Activated CD4-positive, alpha-beta T cell treated with anti-CD3 and anti-CD28 coated beads for 36 hours (primary cell): ENCODE data around the gene PTPRT. TPM values are rescaled to one million over a fixed set of nuclear protein-coding genes. Genes with fewer than 3 reads are reported as not detected.

Experiments used
- ATAC-seq: fragments of 200-7000 bp; cut with Tn5 transposase; one replicate; pipeline ENCODE4 v1.10.0; 2021; ENCODE audit warnings: mild to moderate bottlenecking, moderate library complexity
- CTCF ChIA-PET: fragments of 350-600 bp; sonication (Branson Sonifier 250); formaldehyde crosslinking; loops from one replicate; lab custom pipeline; 2021; ENCODE audit warnings: antibody characterized with exemption; lab: Charles Lee
- POLR2A ChIA-PET: fragments of 350-600 bp; sonication (Branson Sonifier 250); formaldehyde crosslinking; loops from one replicate; lab custom pipeline; 2021; ENCODE audit warnings: antibody characterized with exemption, inconsistent platforms; lab: Charles Lee
- DNase-seq: peaks from one replicate; pipeline ENCODE4 v3.0.0-alpha.2; 2020
- H3K27ac Mint-ChIP-seq: one replicate; pipeline ENCODE4 v1.8.0; 2021; ENCODE audit warnings: mixed read lengths
- H3K27me3 Mint-ChIP-seq: one replicate; pipeline ENCODE4 v1.8.0; 2021; ENCODE audit warnings: mixed read lengths
- H3K36me3 Mint-ChIP-seq: one replicate; pipeline ENCODE4 v1.8.0; 2021; ENCODE audit warnings: low read depth, mixed read lengths
- H3K4me1 Mint-ChIP-seq: one replicate; pipeline ENCODE4 v1.8.0; 2021; ENCODE audit warnings: mixed read lengths
- H3K4me3 Mint-ChIP-seq: one replicate; pipeline ENCODE4 v1.8.0; 2021; ENCODE audit warnings: mild to moderate bottlenecking, moderate library complexity, mixed read lengths
- H3K9me3 Mint-ChIP-seq: one replicate; pipeline ENCODE4 v1.8.0; 2021; ENCODE audit warnings: low read depth, mixed read lengths
- intact Hi-C, 2 experiments: fragments of 100-400 bp; cut with DNase I in 1 of 2; cut with micrococcal nuclease in 1 of 2; formaldehyde crosslinking; loops; one replicate each; pipeline versions ENCODE4 v1.14.2 to v1.15.1; 2022 to 2024; cut with DNase I, micrococcal nuclease
- total RNA-seq, 2 experiments: library from RNA; stranded (reverse); gene quantifications; one replicate each; pipeline ENCODE4 v1.2.3, GENCODE V29; 2021

The PTPRT gene
- total RNA-seq, 2 experiments from 2014 or later = not detected

GRCh38 chr20:42083280-42083679 is 1106.4 kb downstream of the PTPRT start:
- H3K27ac Mint-ChIP-seq = no peak overlapping the region
- no peak for DNase-seq
- ChIA-PET CTCF (no interaction called here), POLR2A (interaction anchor here (0.7 kb wide), 1 partner anchor 204 kb away, joined by 3 read pairs; no protein-coding TSS in a partner anchor)
- no peak for ATAC-seq
- intact Hi-C loops = no loop called here
- H3K4me3 Mint-ChIP-seq = no peak overlapping the region
- H3K4me1 Mint-ChIP-seq = no peaks in the 10 kb centered on the region
- H3K36me3 Mint-ChIP-seq = no peaks in the 10 kb centered on the region
- H3K9me3 Mint-ChIP-seq = peaks cover 3% of the 10 kb centered on the region
- no peaks in the 10 kb centered on the region for H3K27me3 Mint-ChIP-seq

GRCh38 chr20:42082611-42083010 is 1107.1 kb downstream of the PTPRT start:
- ChIA-PET CTCF (no interaction called here), POLR2A (no interaction called here)
- Mint-ChIP-seq H3K36me3 (no peaks in the 10 kb centered on the region), H3K27me3 (no peaks in the 10 kb centered on the region), H3K27ac (no peak overlapping the region), H3K9me3 (peaks cover 3% of the 10 kb centered on the region), H3K4me3 (no peak overlapping the region), H3K4me1 (no peaks in the 10 kb centered on the region)
- DNase-seq = no peak
- intact Hi-C loops = no loop called here
- no peak for ATAC-seq

- intact Hi-C loops = no loop called here
Measured at GRCh38 chr20:42080956-42081355, 1108.8 kb downstream of the PTPRT start.

GRCh38 chr20:42074944-42075343 is 1114.8 kb downstream of the PTPRT start:
- ATAC-seq (no peak), DNase-seq (no peak)
- POLR2A ChIA-PET = no interaction called here
- intact Hi-C loops = no loop called here
- no peaks in the 10 kb centered on the region for H3K9me3 Mint-ChIP-seq
- no peak overlapping the region for H3K27ac Mint-ChIP-seq
- no peak overlapping the region for H3K4me3 Mint-ChIP-seq
- no peaks in the 10 kb centered on the region for H3K4me1 Mint-ChIP-seq
- CTCF ChIA-PET = no interaction called here
- H3K36me3 Mint-ChIP-seq = no peaks in the 10 kb centered on the region
- H3K27me3 Mint-ChIP-seq = no peaks in the 10 kb centered on the region

More at GRCh38 chr20:42080956-42081355, 1108.8 kb downstream of the PTPRT start:
- ChIA-PET CTCF (no interaction called here), POLR2A (no interaction called here)
- Mint-ChIP-seq H3K27ac (no peak overlapping the region), H3K4me1 (no peaks in the 10 kb centered on the region), H3K9me3 (no peaks in the 10 kb centered on the region), H3K27me3 (no peaks in the 10 kb centered on the region), H3K4me3 (no peak overlapping the region), H3K36me3 (no peaks in the 10 kb centered on the region)
- no peak for ATAC-seq
- DNase-seq = no peak

GRCh38 chr20:42067596-42067995 is 1122.1 kb downstream of the PTPRT start:
- no peak for ATAC-seq
- intact Hi-C loops = no loop called here
- no peaks in the 10 kb centered on the region for H3K36me3 Mint-ChIP-seq
- no peak for DNase-seq
- H3K9me3 Mint-ChIP-seq = no peaks in the 10 kb centered on the region
- H3K4me3 Mint-ChIP-seq = no peak overlapping the region
- peaks cover 4% of the 10 kb centered on the region for H3K27me3 Mint-ChIP-seq
- no peak overlapping the region for H3K27ac Mint-ChIP-seq
- ChIA-PET CTCF (no interaction called here), POLR2A (no interaction called here)
- H3K4me1 Mint-ChIP-seq = no peaks in the 10 kb centered on the region

- ChIA-PET CTCF (no interaction called here), POLR2A (no interaction called here)
- ATAC-seq (no peak), DNase-seq (no peak)
- intact Hi-C loops = no loop called here
- no peak overlapping the region for H3K27ac Mint-ChIP-seq
- no peaks in the 10 kb centered on the region for H3K9me3 Mint-ChIP-seq
- no peaks in the 10 kb centered on the region for H3K4me1 Mint-ChIP-seq
- H3K36me3 Mint-ChIP-seq = no peaks in the 10 kb centered on the region
- no peak overlapping the region for H3K4me3 Mint-ChIP-seq
- peaks cover 4% of the 10 kb centered on the region for H3K27me3 Mint-ChIP-seq
Measured at GRCh38 chr20:42067174-42067573, 1122.5 kb downstream of the PTPRT start.

GRCh38 chr20:42063141-42063540 is 1126.6 kb downstream of the PTPRT start:
- ATAC-seq = no peak
- intact Hi-C loops = no loop called here
- Mint-ChIP-seq H3K27ac (no peak overlapping the region), H3K36me3 (no peaks in the 10 kb centered on the region), H3K4me3 (no peak overlapping the region), H3K9me3 (no peaks in the 10 kb centered on the region), H3K4me1 (no peaks in the 10 kb centered on the region), H3K27me3 (peaks cover 4% of the 10 kb centered on the region)
- POLR2A ChIA-PET = no interaction called here
- CTCF ChIA-PET = no interaction called here
- no peak for DNase-seq

GRCh38 chr20:42053350-42053749 is 1136.4 kb downstream of the PTPRT start:
- Mint-ChIP-seq H3K4me1 (no peaks in the 10 kb centered on the region), H3K27ac (no peak overlapping the region), H3K9me3 (no peaks in the 10 kb centered on the region), H3K27me3 (no peaks in the 10 kb centered on the region), H3K36me3 (no peaks in the 10 kb centered on the region), H3K4me3 (no peak overlapping the region)
- intact Hi-C loops = no loop called here
- DNase-seq = no peak
- no peak for ATAC-seq
- CTCF ChIA-PET = interaction anchor here (0.6 kb wide), 1 partner anchor 1348 kb away, joined by 4 read pairs; no protein-coding TSS in a partner anchor
- POLR2A ChIA-PET = no interaction called here

GRCh38 chr20:42051921-42052320 is 1137.8 kb downstream of the PTPRT start:
- H3K4me1 Mint-ChIP-seq = no peaks in the 10 kb centered on the region
- ATAC-seq (no peak), DNase-seq (no peak)
- intact Hi-C loops = no loop called here
- ChIA-PET POLR2A (no interaction called here), CTCF (interaction anchor here (0.6 kb wide), 2 partner anchors 222 to 309 kb away, joined by 3 read pairs; no protein-coding TSS in a partner anchor)
- no peaks in the 10 kb centered on the region for H3K27me3 Mint-ChIP-seq
- no peak overlapping the region for H3K4me3 Mint-ChIP-seq
- no peaks in the 10 kb centered on the region for H3K36me3 Mint-ChIP-seq
- no peaks in the 10 kb centered on the region for H3K9me3 Mint-ChIP-seq
- no peak overlapping the region for H3K27ac Mint-ChIP-seq

GRCh38 chr20:42046371-42047085 is 1143.2 kb downstream of the PTPRT start:
- no peak for DNase-seq
- no peaks in the 10 kb centered on the region for H3K36me3 Mint-ChIP-seq
- H3K4me3 Mint-ChIP-seq = no peak overlapping the region
- ChIA-PET POLR2A (no interaction called here), CTCF (no interaction called here)
- peaks cover 3% of the 10 kb centered on the region for H3K27me3 Mint-ChIP-seq
- no peak for ATAC-seq
- H3K27ac Mint-ChIP-seq = no peak overlapping the region
- intact Hi-C loops = no loop called here
- no peaks in the 10 kb centered on the region for H3K4me1 Mint-ChIP-seq
- no peaks in the 10 kb centered on the region for H3K9me3 Mint-ChIP-seq

- ChIA-PET CTCF (interaction anchor here (0.6 kb wide), 1 partner anchor 28 kb away, joined by 3 read pairs; no protein-coding TSS in a partner anchor), POLR2A (no interaction called here)
- H3K4me1 Mint-ChIP-seq = no peaks in the 10 kb centered on the region
- H3K36me3 Mint-ChIP-seq = no peaks in the 10 kb centered on the region
- no peak overlapping the region for H3K4me3 Mint-ChIP-seq
- no peaks in the 10 kb centered on the region for H3K9me3 Mint-ChIP-seq
- peaks cover 3% of the 10 kb centered on the region for H3K27me3 Mint-ChIP-seq
- intact Hi-C loops = no loop called here
- ATAC-seq (no peak), DNase-seq (no peak)
- no peak overlapping the region for H3K27ac Mint-ChIP-seq
Measured at GRCh38 chr20:42043921-42044320, 1145.8 kb downstream of the PTPRT start.

GRCh38 chr20:42041000-42041565 is 1148.6 kb downstream of the PTPRT start:
- no peak overlapping the region for H3K4me3 Mint-ChIP-seq
- H3K9me3 Mint-ChIP-seq = no peaks in the 10 kb centered on the region
- ChIA-PET POLR2A (interaction anchor here (0.6 kb wide), 1 partner anchor 608 kb away, joined by 7 read pairs; no protein-coding TSS in a partner anchor), CTCF (no interaction called here)
- no peak overlapping the region for H3K27ac Mint-ChIP-seq
- no peaks in the 10 kb centered on the region for H3K36me3 Mint-ChIP-seq
- no peak for DNase-seq
- peaks cover 3% of the 10 kb centered on the region for H3K27me3 Mint-ChIP-seq
- H3K4me1 Mint-ChIP-seq = no peaks in the 10 kb centered on the region
- intact Hi-C loops = no loop called here
- no peak for ATAC-seq
